Kidney epithelial cell (primary cell): Measurements from ENCODE around the gene PLIN4. TPM values are rescaled to one million over a fixed set of nuclear protein-coding genes. Genes with fewer than 3 reads are reported as not detected.
A peak's percentile ranks its signal among the peaks of the same experiment; 100 is the strongest.

Experiments
- DNase-seq: peaks from one replicate; pipeline ENCODE4 v3.0.0-alpha.2; 2010; ENCODE audit warnings: low read depth
- H3K27me3 ChIP-seq: 2 replicates; pipeline ENCODE4 v1.6.0; 2011; ENCODE audit warnings: low read length; ENCODE audit not compliant: control insufficient read depth, insufficient read depth
- H3K36me3 ChIP-seq: 2 replicates; pipeline ENCODE4 v1.5.1; 2011; ENCODE audit warnings: low read length; ENCODE audit not compliant: control insufficient read depth, insufficient read depth
- H3K4me3 ChIP-seq: 2 replicates; pipeline ENCODE4 v1.5.1; 2011; ENCODE audit warnings: low read depth, mild to moderate bottlenecking, control low read depth, low read length
- total RNA-seq: library from RNA; depleted of rRNA; stranded (reverse); fragments of >200 nt; gene quantifications from 2 replicates; pipeline ENCODE4 v1.2.3, GENCODE V29; 2015
- TF ChIP-seq, protein P1 (sequence below): IDR thresholded peaks from 2 replicates; pipeline ENCODE4 v1.5.1; 2011; ENCODE audit warnings: mild to moderate bottlenecking, moderate library complexity, low read length, control low read depth, inconsistent platforms; ENCODE audit not compliant: insufficient read depth, poor library complexity, severe bottlenecking

The PLIN4 gene
- total RNA-seq, 1 donor from 2014 or later: 0.04 TPM

DNA sequence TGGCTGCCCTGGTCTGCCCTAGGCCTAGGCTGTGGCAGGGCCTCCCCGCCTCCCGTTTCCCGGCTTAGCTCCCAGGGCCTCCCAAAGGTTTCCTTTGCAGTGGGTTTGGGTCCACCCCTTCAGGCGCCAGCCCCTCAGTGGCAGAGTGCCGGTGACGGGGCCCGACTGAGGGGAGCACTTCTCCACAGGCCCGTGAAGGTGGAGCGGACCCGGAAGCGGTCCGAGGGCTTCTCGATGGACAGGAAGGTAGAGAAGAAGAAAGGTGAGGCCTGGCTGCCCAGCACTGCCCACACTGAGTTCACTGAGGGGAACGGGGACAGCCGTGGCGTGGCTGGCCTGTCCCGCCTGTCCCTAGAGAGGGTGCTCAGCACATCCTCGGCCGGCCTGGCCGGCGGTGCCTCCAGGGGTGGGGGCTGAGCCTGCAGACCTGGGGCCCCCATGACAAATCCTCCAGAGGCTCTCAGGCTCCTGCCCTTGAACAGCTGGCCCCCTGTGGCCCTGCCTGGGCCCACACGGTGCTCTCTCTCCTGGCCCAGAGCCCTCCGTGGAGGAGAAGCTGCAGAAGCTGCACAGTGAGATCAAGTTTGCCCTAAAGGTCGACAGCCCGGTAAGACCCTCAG lies 20.4 kb downstream of the PLIN4 start:
- TF ChIP-seq, protein P1, sequence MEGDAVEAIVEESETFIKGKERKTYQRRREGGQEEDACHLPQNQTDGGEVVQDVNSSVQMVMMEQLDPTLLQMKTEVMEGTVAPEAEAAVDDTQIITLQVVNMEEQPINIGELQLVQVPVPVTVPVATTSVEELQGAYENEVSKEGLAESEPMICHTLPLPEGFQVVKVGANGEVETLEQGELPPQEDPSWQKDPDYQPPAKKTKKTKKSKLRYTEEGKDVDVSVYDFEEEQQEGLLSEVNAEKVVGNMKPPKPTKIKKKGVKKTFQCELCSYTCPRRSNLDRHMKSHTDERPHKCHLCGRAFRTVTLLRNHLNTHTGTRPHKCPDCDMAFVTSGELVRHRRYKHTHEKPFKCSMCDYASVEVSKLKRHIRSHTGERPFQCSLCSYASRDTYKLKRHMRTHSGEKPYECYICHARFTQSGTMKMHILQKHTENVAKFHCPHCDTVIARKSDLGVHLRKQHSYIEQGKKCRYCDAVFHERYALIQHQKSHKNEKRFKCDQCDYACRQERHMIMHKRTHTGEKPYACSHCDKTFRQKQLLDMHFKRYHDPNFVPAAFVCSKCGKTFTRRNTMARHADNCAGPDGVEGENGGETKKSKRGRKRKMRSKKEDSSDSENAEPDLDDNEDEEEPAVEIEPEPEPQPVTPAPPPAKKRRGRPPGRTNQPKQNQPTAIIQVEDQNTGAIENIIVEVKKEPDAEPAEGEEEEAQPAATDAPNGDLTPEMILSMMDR: no peak
- no peak for DNase-seq
- Histone ChIP-seq H3K36me3 (peaks cover 1% of the 10 kb centered on the region), H3K4me3 (no peak overlapping the region), H3K27me3 (no peaks in the 10 kb centered on the region)

DNA sequence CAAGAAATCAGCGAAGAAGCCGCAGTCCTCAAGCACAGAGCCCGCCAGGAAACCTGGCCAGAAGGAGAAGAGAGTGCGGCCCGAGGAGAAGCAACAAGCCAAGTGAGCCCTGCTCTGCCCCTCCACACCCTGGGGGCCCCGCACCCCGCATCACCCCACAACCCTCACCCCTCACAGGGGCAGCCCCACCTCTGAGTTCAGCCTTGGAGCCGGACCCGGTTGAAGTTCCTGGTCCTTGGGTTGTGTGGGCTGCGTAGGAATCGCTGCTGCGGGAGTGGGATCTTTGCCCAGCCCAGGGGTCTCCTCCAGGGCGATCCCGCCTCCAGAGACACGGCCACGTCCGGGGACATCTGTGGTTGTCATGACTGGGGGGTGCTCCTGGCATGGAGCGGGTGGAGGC lies 22.0 kb downstream of the PLIN4 start:
- no peak for DNase-seq
- H3K4me3 ChIP-seq: no peak overlapping the region
- no peaks in the 10 kb centered on the region for H3K27me3 ChIP-seq
- peaks cover 7% of the 10 kb centered on the region for H3K36me3 ChIP-seq
- TF ChIP-seq, protein P1: no peak

DNA sequence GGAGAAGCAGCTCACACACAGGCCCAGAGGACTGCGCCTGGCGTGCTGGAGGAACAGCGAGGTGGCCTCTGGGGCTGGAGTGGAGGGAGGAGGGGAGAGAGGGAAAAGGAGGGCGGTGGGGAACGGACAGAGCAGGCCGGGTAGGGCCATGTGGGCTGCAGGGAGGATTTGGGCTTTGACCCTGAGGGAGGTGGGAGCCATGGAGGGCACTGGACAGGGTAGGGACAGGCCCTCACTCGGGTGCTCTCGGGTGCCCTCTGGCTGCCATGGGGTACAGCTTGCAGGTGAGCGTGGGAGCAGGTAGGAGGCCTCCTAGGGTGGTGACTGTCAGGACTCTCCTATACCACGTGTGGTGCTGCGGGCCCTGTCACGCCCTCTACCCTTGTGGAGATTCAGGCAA lies 22.8 kb downstream of the PLIN4 start:
- TF ChIP-seq, protein P1: peak; percentile 35
- peaks cover 7% of the 10 kb centered on the region for H3K36me3 ChIP-seq
- H3K4me3 ChIP-seq: no peak overlapping the region
- no peaks in the 10 kb centered on the region for H3K27me3 ChIP-seq
- DNase-seq: no peak

DNA sequence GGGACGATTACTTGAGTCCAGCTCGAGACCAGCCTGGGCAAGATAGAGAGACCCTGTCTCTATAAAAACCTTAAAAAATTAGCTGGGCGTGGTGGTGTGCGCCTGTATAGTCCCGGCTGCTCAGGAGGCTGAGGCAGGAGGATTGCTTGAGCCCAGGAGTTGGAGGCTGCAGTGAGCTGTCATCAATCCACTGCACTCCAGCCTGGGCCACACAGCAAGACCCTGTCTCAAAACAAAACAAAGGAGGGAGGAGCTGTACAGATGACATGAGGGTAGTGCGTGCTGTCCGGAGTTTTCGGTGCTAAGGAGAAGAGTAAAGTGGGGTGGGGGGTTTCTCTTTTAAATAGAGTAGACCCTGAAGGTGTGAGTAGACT lies 23.6 kb downstream of the PLIN4 start:
- Histone ChIP-seq H3K4me3 (no peak overlapping the region), H3K36me3 (peaks cover 8% of the 10 kb centered on the region), H3K27me3 (no peaks in the 10 kb centered on the region)
- DNase-seq: no peak
- TF ChIP-seq, protein P1: no peak

DNA sequence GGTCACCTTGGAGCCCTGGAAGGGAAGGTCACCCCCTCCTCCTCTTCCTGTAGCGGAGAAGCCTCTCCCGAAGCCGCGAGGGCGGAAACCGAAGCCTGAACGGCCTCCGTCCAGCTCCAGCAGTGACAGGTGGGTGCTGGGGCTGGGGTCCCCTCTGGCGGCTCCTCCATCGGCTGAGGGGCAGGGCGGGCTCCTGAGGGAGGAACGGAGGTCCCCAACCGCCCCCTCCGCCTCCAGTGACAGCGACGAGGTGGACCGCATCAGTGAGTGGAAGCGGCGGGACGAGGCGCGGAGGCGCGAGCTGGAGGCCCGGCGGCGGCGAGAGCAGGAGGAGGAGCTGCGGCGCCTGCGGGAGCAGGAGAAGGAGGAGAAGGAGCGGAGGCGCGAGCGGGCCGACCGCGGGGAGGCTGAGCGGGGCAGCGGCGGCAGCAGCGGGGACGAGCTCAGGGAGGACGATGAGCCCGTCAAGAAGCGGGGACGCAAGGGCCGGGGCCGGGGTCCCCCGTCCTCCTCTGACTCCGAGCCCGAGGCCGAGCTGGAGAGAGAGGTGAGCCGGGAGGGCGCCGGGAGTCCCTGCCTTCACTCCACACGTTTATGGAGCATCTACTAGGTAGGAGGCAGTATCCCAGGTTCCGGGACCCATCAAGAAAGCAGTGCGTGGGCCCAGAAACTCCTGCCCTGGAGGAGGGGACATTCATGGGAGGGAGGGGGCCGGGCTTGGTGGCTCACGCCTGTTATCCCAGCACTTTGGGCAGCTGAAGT lies 24.2 kb downstream of the PLIN4 start:
- Histone ChIP-seq H3K27me3 (no peaks in the 10 kb centered on the region), H3K36me3 (peaks cover 9% of the 10 kb centered on the region), H3K4me3 (no peak overlapping the region)
- TF ChIP-seq, protein P1: no peak
- no peak for DNase-seq
